Astrocyte (in vitro differentiated cells and primary cell): ENCODE measurements around the gene ADGRG6. TPM values are rescaled to one million over a fixed set of nuclear protein-coding genes. Genes with fewer than 3 reads are reported as not detected.

Source experiments
- DNase-seq: peaks from one replicate; pipeline ENCODE4 v3.0.0-alpha.2; 2010; ENCODE audit warnings: low read depth
- FAIRE-seq: peaks from 2 replicates; lab custom pipeline; 2011; peaks lifted over from hg19 to GRCh38; lab: Jason Lieb, UNC
- H2AFZ ChIP-seq: 2 replicates; pipeline ENCODE4 v1.6.0; 2012; ENCODE audit warnings: low read depth, low read length, inconsistent platforms
- H3K27ac ChIP-seq: 2 replicates; pipeline ENCODE4 v1.5.1; 2011; ENCODE audit warnings: low read depth, low read length, inconsistent platforms
- H3K27me3 ChIP-seq: 2 replicates; pipeline ENCODE4 v1.6.0; 2011; ENCODE audit warnings: low read length, inconsistent platforms; ENCODE audit not compliant: insufficient read depth
- H3K36me3 ChIP-seq: 2 replicates; pipeline ENCODE4 v1.5.1; 2011; ENCODE audit warnings: low read length, inconsistent platforms; ENCODE audit not compliant: insufficient read depth
- H3K4me1 ChIP-seq: 2 replicates; pipeline ENCODE4 v1.5.1; 2011; ENCODE audit warnings: low read length, inconsistent platforms; ENCODE audit not compliant: insufficient read depth
- H3K4me2 ChIP-seq: 2 replicates; pipeline ENCODE4 v1.6.0; 2012; ENCODE audit warnings: low read length, inconsistent platforms
- H3K4me3 ChIP-seq: 2 replicates; pipeline ENCODE4 v1.5.1; 2011; ENCODE audit warnings: low read depth, mild to moderate bottlenecking, low read length, inconsistent platforms; ENCODE audit not compliant: insufficient read depth
- H3K79me2 ChIP-seq: 2 replicates; pipeline ENCODE4 v1.6.0; 2012; ENCODE audit warnings: mild to moderate bottlenecking, low read length, inconsistent platforms; ENCODE audit not compliant: insufficient read depth
- H3K9ac ChIP-seq: 2 replicates; pipeline ENCODE4 v1.6.0; 2012; ENCODE audit warnings: mild to moderate bottlenecking, low read length, inconsistent platforms
- H3K9me3 ChIP-seq: 2 replicates; pipeline ENCODE4 v1.5.1; 2012; ENCODE audit warnings: low read depth, mild to moderate bottlenecking, low read length, inconsistent platforms; ENCODE audit not compliant: insufficient read depth
- H4K20me1 ChIP-seq: 2 replicates; pipeline ENCODE4 v1.6.0; 2012; ENCODE audit warnings: low read length, inconsistent platforms; ENCODE audit not compliant: insufficient read depth
- H3K27ac Mint-ChIP-seq: one replicate; pipeline ENCODE4 v1.8.0; 2021; ENCODE audit warnings: mild to moderate bottlenecking, mixed read lengths; ENCODE audit not compliant: unreplicated experiment
- H3K27me3 Mint-ChIP-seq: one replicate; pipeline ENCODE4 v1.8.0; 2021; ENCODE audit warnings: low read depth, mixed read lengths; ENCODE audit not compliant: unreplicated experiment
- H3K36me3 Mint-ChIP-seq: one replicate; pipeline ENCODE4 v1.8.0; 2021; ENCODE audit warnings: low read depth, mixed read lengths; ENCODE audit not compliant: unreplicated experiment
- H3K4me1 Mint-ChIP-seq: one replicate; pipeline ENCODE4 v1.8.0; 2021; ENCODE audit warnings: low read depth, mixed read lengths; ENCODE audit not compliant: unreplicated experiment
- H3K4me3 Mint-ChIP-seq: one replicate; pipeline ENCODE4 v1.8.0; 2021; ENCODE audit warnings: mild to moderate bottlenecking, moderate library complexity, mixed read lengths; ENCODE audit not compliant: unreplicated experiment
- H3K9me3 Mint-ChIP-seq: one replicate; pipeline ENCODE4 v1.8.0; 2021; ENCODE audit warnings: mild to moderate bottlenecking, mixed read lengths; ENCODE audit not compliant: unreplicated experiment
- CTCF ChIP-seq: IDR thresholded peaks from 2 replicates; pipeline ENCODE4 v1.5.1; 2011; ENCODE audit warnings: low read depth, mild to moderate bottlenecking, inconsistent platforms, low read length, moderate library complexity; ENCODE audit not compliant: insufficient read depth
- EZH2 ChIP-seq: IDR thresholded peaks from 2 replicates; pipeline ENCODE4 v1.6.1; 2012; ENCODE audit warnings: mild to moderate bottlenecking, low read length, inconsistent platforms; ENCODE audit not compliant: insufficient read depth
- total RNA-seq: library from RNA; stranded (reverse); gene quantifications from 2 replicates; pipeline ENCODE4 v1.2.1, GENCODE V29; 2021

Gene ADGRG6
- total RNA-seq, 1 donor from 2014 or later = 98.2 TPM

GRCh38 chr6:142429195-142429594 is 127.4 kb downstream of the ADGRG6 start:
- no peak overlapping the region for H3K27ac ChIP-seq
- no peak for FAIRE-seq

GRCh38 chr6:142433419-142433818 is 131.6 kb downstream of the ADGRG6 start:
- Histone ChIP-seq H3K4me3 (no peak overlapping the region), H3K79me2 (no peaks in the 10 kb centered on the region), H3K36me3 (no peaks in the 10 kb centered on the region), H2AFZ (no peak overlapping the region), H3K9ac (no peak overlapping the region), H3K4me2 (no peak overlapping the region), H3K4me1 (no peaks in the 10 kb centered on the region), H3K27ac (no peak overlapping the region), H4K20me1 (no peaks in the 10 kb centered on the region), H3K27me3 (no peaks in the 10 kb centered on the region), H3K9me3 (no peaks in the 10 kb centered on the region)
- Mint-ChIP-seq H3K36me3 (peaks cover 18% of the 10 kb centered on the region), H3K4me3 (no peak overlapping the region), H3K27me3 (no peaks in the 10 kb centered on the region), H3K9me3 (peaks cover under 1% of the 10 kb centered on the region), H3K4me1 (no peaks in the 10 kb centered on the region), H3K27ac (no peak overlapping the region)
- TF ChIP-seq EZH2 = no peak
- no peak for TF ChIP-seq CTCF
- DNase-seq (no peak), FAIRE-seq (no peak)

More at GRCh38 chr6:142429195-142429594, 127.4 kb downstream of the ADGRG6 start:
- Mint-ChIP-seq H3K4me3 (no peak overlapping the region), H3K36me3 (peaks cover 42% of the 10 kb centered on the region), H3K27ac (no peak overlapping the region), H3K9me3 (peaks cover 7% of the 10 kb centered on the region), H3K4me1 (no peaks in the 10 kb centered on the region), H3K27me3 (no peaks in the 10 kb centered on the region)
- Histone ChIP-seq H3K27me3 (no peaks in the 10 kb centered on the region), H3K9me3 (no peaks in the 10 kb centered on the region), H4K20me1 (no peaks in the 10 kb centered on the region), H3K4me3 (no peak overlapping the region), H3K9ac (no peak overlapping the region), H2AFZ (no peak overlapping the region), H3K36me3 (no peaks in the 10 kb centered on the region), H3K4me1 (no peaks in the 10 kb centered on the region), H3K4me2 (no peak overlapping the region), H3K79me2 (no peaks in the 10 kb centered on the region)
- DNase-seq = no peak
- TF ChIP-seq CTCF = no peak

GRCh38 chr6:142438898-142439297 is 137.1 kb downstream of the ADGRG6 start:
- Mint-ChIP-seq H3K27ac (no peak overlapping the region), H3K27me3 (no peaks in the 10 kb centered on the region), H3K4me3 (no peak overlapping the region), H3K36me3 (peaks cover 8% of the 10 kb centered on the region), H3K4me1 (peaks cover 6% of the 10 kb centered on the region), H3K9me3 (no peaks in the 10 kb centered on the region)
- Histone ChIP-seq H3K27ac (no peak overlapping the region), H3K9me3 (no peaks in the 10 kb centered on the region), H3K27me3 (no peaks in the 10 kb centered on the region), H3K79me2 (no peaks in the 10 kb centered on the region), H3K9ac (no peak overlapping the region), H3K4me2 (no peak overlapping the region), H3K36me3 (no peaks in the 10 kb centered on the region), H3K4me1 (no peaks in the 10 kb centered on the region), H4K20me1 (no peaks in the 10 kb centered on the region), H2AFZ (no peak overlapping the region), H3K4me3 (no peak overlapping the region)
- FAIRE-seq (no peak), DNase-seq (no peak)
- no peak for TF ChIP-seq EZH2
- TF ChIP-seq CTCF = no peak
